A673 (cell line): ENCODE results near the gene AGA.

Experiments used
- EZH2 ChIP-seq: fragments of 200-600 bp; sonication (generic); IDR thresholded peaks from 2 replicates; pipeline ENCODE4 v1.6.1; 2017; ENCODE audit warnings: borderline replicate concordance, low read depth, mild to moderate bottlenecking, mixed read lengths, antibody characterized with exemption, low read length; ENCODE audit not compliant: poor library complexity, severe bottlenecking
- TF ChIP-seq, protein P1 (sequence below): fragments of 300-800, 200-600 bp; sonication (generic); conservative IDR thresholded peaks from 2 replicates; pipeline ENCODE4 v1.5.1; 2017; ENCODE audit warnings: low read depth, mild to moderate bottlenecking, antibody characterized with exemption, low read length, moderate library complexity, mixed read lengths

DNA sequence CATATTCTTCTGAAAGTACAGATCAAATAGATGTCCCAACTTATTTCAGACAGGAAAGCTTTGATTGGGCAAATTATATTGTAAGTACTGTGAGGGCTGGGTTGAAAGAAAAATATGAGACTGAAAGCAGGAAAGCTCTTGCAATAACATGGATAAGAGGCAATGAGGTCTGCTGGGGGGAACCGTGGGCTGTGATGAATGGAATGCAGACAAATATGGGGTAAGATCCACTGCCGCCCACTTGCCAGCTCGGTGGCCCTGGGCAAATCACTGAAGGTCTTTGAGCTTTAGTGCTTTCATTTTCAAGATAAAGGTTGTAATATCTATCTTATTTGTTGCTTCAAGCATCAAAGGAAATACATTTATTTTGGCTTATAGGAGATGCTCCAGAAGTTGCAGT is 51.0 kb downstream of the AGA start:
- TF ChIP-seq, protein P1, sequence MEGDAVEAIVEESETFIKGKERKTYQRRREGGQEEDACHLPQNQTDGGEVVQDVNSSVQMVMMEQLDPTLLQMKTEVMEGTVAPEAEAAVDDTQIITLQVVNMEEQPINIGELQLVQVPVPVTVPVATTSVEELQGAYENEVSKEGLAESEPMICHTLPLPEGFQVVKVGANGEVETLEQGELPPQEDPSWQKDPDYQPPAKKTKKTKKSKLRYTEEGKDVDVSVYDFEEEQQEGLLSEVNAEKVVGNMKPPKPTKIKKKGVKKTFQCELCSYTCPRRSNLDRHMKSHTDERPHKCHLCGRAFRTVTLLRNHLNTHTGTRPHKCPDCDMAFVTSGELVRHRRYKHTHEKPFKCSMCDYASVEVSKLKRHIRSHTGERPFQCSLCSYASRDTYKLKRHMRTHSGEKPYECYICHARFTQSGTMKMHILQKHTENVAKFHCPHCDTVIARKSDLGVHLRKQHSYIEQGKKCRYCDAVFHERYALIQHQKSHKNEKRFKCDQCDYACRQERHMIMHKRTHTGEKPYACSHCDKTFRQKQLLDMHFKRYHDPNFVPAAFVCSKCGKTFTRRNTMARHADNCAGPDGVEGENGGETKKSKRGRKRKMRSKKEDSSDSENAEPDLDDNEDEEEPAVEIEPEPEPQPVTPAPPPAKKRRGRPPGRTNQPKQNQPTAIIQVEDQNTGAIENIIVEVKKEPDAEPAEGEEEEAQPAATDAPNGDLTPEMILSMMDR, result no peak
- TF ChIP-seq EZH2, result no peak
